IPS DF 4.7 (cell line): ENCODE measurements around the gene RNASET2.

Experiments used
- DNase-seq: peaks from one replicate; pipeline ENCODE4 v3.0.0-alpha.2; 2013; ENCODE audit warnings: low spot score; ENCODE audit errors: extremely low read depth

Gene RNASET2

GRCh38 chr6:166956444-166957086 is at the start of gene RNASET2:
RNASET2 (minus strand) TSS chr6:166956550; CDS start chr6:166956182, 368 bp downstream.
- DNase-seq: no peak

GRCh38 chr6:167005350-167006159 is 49.2 kb upstream of the RNASET2 start:
- DNase-seq: no peak

DNA sequence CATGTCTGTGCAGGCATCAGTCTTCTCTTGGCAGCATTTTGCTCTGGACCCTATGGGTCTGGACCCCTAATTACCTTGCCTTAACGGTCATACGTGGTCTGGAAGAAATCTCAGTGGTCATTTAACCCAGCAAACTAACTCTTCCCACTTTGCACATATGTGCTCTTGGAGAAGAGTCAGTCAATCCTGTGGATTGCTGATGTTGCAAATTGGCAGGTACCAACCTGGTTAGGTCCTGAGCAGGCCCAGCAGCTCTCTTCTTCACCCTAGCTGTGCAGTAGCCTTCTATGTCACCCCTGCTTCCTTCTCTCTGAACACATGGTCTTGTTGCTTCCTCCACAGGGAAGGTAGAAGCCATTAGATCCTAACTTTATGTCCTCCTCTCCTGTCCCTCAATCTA is 44.4 kb upstream of the RNASET2 start:
- DNase-seq: no peak

- DNase-seq: no peak
These were observed 43.5 kb upstream of the RNASET2 start for GRCh38 chr6:166999884-167000253.

- DNase-seq: peak; percentile 46
These were observed 43.0 kb upstream of the RNASET2 start, which contains the start of gene CEP43 for GRCh38 chr6:166999145-166999883. CEP43 (plus strand) TSS chr6:166999397; CDS start chr6:166999413, 16 bp downstream.

GRCh38 chr6:166998256-166999144 is 42.1 kb upstream of the RNASET2 start:
- no peak for DNase-seq

- no peak for DNase-seq
These were observed 41.5 kb upstream of the RNASET2 start for GRCh38 chr6:166997768-166998255.

GRCh38 chr6:166997348-166997747 is 41.0 kb upstream of the RNASET2 start:
- DNase-seq: no peak

DNA sequence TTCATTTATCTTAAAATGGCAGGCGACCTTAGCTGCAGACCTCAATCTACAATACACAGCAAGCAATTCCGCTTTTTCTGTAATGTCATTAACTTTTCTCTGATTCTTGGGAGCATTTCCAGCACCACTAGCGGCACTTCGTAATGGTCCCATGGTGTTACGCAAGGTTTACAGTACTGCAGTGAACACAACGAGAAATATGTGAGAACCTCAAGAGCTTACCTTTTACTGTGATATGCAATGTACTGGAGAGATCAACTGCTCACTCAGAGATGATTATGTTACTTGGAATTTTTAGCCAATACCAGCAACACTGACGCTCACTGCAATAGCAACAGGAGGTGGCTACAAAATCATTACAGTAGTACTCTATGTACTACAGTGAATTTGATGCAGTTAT is 40.1 kb upstream of the RNASET2 start:
- no peak for DNase-seq

DNA sequence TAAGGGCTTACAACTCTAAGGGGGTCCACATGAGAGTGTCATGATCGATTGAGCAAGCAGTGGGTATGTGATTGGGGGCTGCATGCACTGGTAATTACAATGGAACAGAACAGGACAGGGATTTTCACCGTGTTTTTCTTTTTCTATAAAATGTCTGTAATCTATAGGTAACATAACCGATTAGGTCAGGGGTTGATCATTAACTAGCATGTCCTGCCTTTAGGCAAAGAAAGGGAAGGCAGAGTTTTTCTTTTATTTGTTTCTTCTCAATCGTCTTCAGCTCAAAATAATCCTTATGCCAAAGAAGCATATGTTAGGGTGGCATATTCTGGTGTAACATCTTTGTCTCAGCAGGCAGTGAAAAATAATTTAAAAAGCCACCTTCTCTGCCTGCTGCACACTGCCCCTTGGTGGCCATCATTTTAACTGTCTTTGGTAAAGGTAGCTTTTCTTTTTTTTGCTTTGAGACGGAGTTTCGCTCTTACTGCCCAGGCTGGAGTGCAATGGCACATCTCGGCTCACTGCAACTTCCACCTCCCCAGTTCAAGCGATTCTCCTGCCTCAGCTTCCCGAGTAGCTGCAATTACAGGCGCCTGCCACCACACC is 33.2 kb upstream of the RNASET2 start:
- DNase-seq: no peak

DNA sequence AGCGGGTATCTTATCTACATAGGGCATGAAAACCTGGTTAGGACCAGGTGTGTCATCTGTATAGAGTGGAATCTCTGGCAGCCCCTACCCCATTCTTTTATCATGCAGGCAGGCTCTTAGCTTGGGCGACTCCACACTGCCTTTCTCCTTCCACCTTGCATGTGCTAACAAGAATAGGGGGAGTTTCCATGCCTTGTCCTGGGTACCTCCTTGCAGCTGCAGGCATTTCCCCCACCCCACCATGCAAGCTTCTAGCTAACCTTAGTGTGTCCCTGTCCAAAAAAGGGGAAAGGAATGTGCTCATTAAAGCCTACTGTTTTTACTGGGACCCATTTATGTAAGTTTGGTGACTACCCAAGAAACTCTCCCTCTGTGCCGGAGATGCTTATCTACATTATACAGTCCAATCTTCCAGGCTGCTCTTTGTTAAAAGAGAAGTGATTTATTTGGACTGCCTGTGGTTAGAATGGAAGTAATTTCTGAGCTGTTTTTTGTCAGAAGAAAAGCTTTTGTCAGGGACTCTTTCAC is 32.4 kb upstream of the RNASET2 start:
- no peak for DNase-seq

DNA sequence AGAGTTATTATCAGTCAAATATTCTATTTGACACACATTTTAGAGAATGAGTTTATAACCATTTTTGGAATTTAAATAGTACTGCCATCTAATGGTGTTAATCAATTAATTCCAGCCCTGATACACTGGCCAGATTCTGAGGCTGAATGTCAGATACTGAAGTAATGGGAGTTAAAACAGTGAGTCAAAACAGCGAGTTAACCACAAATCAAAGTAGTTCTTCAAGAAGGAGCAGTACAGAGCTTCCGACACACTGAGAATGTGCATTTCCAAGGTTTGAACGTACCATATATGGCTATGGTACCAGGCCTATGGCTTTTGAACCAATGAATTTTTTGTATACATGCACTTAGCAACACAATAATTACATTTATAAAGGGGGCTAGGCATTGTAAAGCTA is 31.6 kb upstream of the RNASET2 start:
- DNase-seq: no peak

GRCh38 chr6:166987448-166987847 is 31.1 kb upstream of the RNASET2 start:
- DNase-seq: no peak

- no peak for DNase-seq
These were observed 24.4 kb upstream of the RNASET2 start for GRCh38 chr6:166980738-166981137.

GRCh38 chr6:166977621-166978525 is 21.5 kb upstream of the RNASET2 start:
- DNase-seq: no peak

GRCh38 chr6:166976636-166977035 is 20.3 kb upstream of the RNASET2 start:
- DNase-seq: no peak

- no peak for DNase-seq
These were observed 15.8 kb upstream of the RNASET2 start for GRCh38 chr6:166972101-166972500.

GRCh38 chr6:166971271-166971670 is 14.9 kb upstream of the RNASET2 start:
- no peak for DNase-seq

DNA sequence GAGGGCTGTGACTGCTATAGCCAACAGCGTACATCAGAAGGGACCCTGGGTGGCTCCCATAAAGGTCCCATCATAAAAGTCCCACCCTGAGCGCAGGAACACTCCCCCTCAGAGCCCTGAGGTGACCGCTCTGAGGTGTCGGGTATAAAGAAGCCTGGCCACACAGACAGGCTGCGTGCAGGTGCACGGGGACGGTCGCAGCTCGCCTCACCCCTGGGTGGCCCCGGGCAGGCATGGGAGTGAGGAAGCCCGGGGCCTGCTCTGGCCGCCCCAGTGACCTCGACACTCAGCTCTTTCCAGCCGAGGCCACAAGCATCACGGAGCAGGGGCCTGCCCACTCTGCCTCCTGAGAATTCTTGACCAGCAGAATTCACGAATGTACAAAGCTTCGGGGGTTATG is 14.4 kb upstream of the RNASET2 start:
- DNase-seq: no peak
